HG03045 (cell line): ENCODE measurements around the gene UBQLN1.

Experiments used
- ATAC-seq: cut with Tn5 transposase; IDR thresholded peaks from one replicate; pipeline ENCODE4 v1.9.1; 2021; ENCODE audit warnings: mild to moderate bottlenecking, moderate library complexity; ENCODE audit not compliant: unreplicated experiment

UBQLN1 gene

DNA sequence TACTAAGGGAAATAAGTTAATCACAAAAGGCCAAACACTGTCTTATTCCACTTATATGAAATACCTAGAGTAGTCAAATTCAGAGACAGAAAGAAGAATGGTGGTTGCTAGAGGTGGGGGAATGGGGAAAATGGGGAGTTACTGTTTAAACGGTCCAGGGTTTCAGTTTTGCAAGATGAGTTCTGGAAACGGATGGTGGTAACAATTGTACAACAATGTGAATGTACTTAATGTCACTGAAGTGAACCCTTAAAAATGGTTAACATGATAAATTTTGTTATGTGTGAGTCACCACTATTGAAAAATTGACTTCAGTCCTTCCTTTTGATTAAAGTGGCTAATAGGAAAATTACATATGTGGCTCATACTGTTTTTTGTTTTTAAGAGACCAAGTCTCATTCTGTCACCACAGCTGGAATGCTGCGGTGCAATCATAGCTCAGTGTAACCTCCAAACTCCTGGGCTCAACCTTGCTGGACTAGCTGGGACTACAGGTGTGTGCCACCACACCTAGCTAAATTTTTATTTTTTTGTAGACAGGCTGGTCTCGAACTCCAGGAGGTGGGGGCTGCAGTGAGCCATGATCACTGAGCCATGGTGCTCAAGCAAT is 8.7 kb downstream of the UBQLN1 start:
- peak; percentile 26 for ATAC-seq

DNA sequence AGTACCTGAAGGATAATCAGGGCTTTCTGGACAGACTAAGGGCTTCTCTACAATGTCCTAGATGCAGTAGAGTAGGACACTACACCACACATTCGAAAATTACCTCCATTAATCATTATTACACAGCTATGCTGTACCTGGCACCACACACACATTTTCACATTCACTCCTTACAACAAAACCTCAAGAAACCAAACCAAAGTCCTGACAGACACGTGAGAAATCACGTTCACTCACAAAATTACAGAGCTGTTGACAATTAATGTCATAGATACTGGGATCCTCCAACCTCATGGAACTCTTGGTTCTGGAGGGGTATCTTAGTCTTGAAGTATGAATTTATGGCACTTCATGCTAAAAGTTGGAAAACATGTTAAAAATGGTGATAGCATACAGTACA is 16.3 kb downstream of the UBQLN1 start:
- ATAC-seq: no peak

DNA sequence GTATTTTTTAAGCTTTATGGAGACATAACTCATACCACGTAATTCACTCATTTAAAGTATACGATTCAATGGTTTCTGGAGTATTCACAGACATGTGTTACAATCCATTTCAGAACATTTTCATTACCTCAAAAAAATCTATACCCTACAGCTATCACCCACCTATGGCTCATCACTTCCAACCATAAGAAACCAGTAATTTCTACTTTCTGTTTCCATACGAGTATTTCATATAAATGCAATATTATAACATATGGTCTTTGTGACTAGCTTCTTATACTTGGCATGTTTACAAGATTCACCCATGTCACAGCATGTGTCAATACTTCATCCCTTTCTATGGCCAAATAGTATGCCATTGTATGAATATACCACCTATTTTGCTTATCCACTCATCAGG is 18.8 kb downstream of the UBQLN1 start:
- ATAC-seq: no peak

DNA sequence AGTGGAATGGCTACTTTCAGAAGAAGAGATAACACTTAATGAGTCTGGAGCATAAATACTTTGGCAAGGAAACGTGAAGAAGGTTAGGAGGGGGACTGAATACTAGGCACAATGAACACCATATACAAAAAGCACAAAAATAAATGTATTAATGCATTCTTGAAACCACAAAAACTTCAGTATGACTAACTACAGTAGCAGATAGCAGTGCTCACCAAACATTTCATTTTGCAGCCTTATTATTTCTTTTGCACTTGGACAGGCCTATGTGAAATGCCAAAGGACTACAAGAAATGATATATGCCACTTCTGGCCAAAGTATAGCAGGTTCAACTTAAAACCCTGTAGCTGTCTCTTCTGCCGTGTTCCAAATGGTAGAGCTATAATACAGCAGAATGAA is 26.3 kb downstream of the UBQLN1 start:
- ATAC-seq: no peak

DNA sequence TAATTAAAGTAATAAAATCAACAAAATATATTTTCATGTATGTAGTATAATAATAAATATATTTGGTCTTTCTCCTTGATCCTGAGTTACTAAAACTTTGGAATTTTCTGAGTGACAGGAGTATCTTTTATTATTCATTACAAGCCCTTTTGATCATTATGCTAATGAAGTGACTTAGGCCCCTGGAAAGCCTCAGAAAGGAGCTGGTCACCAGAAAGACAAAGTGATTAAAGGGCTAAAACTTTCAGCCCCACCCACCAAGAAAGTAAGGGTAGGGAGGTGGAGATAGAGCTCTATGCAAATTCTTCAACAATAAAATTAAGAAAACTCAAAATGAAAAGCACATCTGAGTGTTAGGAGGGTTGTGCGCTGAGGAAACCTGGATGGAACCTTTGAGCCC is 27.5 kb downstream of the UBQLN1 start:
- no peak for ATAC-seq

DNA sequence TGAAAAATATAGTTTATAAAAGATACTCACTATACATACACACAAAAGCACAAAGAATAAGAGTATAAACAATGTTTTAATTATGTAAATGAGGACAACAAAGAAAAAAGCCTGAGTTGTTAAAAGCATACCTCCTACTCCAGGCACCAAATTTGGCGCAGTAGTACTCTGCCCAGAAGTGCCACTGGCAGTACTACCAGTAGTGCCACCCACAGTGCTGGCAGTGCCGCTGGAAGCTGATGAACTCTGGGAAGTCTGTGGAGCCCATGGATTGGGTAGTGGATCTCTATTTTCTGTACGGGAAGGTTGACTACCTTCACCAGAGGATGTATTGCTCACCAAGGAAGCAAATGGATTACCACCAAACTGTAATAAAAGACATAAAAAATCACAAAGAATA is 30.2 kb downstream of the UBQLN1 start:
- no peak for ATAC-seq

DNA sequence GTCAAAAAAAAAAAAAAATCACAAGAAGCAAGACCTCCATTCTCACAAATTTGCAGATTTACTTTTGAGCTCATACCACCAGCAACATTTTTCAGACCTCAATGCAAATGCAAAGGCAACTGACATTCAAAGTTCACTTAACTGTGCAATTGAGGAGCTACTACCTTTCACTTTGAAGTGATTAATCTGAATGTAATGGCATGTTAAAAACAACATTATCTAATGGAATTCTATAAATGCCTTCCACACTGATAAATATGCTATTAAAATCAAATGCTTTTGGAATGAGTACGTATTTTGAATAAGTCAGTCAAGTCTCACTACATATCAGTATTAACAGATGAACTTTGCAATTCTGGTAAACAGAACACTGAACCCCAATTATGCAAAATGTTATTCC is 32.3 kb downstream of the UBQLN1 start:
- no peak for ATAC-seq

DNA sequence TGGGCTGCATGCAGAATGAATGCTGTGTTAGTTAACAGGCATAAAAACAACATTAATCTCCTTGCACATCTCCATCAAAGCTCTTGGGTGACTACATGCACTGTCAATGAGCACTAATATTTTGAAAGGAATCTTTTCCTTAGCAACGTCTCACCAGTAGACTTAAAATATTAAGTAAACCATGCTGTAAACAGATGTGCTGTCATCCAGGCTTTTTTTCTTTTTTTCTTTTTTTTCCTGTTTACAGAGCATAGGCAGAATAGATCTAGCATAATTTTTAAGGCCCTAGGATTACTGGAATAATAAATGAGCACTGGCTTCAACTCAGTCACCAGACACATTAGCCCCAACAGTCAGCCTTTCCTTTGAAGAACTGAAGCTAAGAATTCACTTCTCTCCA is 36.3 kb downstream of the UBQLN1 start:
- no peak for ATAC-seq

DNA sequence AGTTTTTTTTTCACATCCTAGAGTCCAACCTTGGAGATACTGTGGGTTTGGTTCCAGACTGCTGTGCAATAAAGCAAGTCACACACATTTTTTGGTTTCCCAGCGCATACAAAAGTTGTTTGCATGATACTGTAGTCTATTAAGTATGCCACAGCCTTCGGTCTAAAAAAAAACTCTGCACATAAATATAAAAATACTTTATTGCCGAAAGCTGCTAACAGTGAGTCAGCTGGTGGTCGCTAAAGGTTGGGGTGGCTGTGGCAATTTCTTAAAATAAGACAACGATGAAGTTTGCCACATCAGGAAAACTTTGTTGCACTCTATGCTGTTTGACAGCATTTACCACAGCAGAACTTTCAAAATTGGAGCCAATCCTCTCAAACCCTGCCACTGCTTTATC is 37.4 kb downstream of the UBQLN1 start:
- ATAC-seq: no peak

DNA sequence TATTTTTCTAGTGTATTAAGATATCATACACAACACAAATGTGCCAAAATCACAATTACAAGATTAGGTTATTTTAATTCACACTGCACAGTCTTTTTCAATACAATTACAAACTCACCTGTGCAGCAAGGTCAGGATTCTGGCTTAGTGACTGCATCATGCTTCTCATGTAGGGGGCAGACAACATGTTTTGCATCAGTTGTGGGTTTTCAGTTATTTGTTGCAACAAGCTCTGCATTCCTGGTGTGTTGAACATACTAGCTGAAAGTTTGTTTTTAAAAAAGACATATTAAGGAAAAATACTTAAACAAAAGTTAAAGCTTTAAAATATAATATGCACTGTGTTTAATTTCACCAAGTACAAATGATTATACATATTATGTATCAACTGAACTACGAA is 38.7 kb downstream of the UBQLN1 start:
- ATAC-seq: no peak

DNA sequence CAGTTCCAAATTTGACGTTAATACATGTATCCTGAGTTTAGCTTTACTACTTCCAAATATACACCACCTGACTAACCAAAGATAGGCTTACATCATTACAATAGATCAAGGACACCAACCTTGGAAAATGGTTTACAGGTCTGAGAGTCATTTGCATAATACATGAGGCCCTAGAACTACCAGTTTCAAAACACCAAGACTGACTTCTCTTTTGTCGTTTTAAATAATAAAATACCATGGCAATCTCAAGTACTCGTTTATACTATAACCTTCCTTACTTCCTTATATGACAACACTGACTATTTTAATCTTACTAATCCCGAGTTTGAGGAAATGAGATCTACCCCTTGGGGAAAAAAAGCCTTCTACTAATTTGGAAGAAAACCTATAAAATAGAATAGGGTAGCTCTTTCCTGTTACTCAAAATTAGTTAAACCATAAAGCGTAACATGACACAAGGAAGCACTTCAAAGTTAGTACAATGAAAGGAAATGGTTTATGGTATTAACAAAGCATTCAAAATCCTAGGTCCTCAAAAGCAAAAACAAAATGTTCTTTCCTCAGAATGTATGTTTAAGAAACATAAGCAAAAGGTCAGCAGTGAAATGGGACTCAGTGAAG is 42.1 kb downstream of the UBQLN1 start:
- peak; percentile 76 for ATAC-seq

DNA sequence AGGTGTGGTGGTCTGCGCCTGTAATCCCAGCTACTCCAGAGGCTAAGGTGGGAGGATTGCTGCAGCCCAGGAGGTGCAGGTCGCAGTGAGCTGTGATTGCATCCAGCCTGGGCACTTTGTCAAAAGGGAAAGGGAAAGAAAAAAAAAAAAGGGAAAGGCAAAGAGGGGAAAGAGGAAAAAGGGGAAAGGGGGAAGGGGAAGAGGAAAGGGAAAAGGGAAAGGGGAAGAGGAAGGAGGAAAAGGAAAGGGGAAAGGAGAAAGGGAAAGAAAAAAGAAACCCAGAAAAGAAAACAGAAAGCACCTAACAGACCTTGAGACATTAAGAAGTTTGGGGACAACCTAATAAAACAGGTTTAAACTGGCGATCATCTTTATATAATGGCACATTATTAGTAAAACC is 44.8 kb downstream of the UBQLN1 start:
- no peak for ATAC-seq

DNA sequence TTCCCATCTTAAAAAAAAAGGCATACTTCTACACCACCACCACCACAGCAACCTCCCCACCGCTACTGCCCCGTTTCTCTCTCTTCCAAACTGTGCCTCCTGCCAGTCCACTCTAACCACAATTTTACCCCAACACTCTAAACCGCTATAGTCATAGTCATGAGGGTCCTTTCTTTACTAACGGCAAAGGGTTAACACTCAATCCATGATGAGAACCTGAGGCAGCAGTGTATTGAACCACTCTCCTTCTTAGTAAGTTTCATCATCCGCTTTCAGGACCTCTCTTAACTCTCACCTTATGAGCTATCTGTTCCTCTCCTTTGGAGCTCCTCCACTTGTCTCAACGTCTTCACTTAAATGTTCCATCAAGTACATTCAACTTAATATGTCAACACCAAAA is 50.8 kb downstream of the UBQLN1 start:
- no peak for ATAC-seq

DNA sequence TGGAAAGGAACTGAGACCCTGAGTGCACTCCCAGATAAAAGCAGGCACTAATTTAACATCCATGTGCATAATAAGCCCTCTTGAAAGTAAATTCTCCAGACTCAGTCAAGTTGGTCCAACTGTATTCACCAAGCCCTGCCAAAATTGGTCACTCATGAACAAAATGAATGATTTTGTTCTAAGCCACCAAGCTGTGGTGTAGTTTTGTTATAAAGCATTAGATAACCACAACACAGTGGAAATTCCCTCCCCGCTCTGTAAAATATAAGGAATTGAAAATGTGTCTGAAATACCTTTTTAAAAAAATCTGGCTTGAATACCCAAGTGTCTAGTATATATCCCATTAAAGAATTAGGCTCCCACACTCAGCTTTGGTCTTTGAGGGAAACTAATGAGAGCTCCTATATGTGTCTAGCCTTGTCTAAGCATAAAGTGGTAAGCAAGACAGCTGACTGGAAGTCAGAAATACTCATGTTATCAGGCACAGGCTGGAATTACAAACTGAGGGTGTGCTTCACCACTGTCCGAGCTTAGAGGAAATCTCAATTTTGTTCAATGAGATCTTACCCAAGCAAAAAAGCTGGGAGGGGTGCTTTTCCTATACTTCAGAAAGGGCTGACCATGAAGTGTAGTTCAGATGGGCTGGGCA is 51.6 kb downstream of the UBQLN1 start:
- ATAC-seq: peak; percentile 63

DNA sequence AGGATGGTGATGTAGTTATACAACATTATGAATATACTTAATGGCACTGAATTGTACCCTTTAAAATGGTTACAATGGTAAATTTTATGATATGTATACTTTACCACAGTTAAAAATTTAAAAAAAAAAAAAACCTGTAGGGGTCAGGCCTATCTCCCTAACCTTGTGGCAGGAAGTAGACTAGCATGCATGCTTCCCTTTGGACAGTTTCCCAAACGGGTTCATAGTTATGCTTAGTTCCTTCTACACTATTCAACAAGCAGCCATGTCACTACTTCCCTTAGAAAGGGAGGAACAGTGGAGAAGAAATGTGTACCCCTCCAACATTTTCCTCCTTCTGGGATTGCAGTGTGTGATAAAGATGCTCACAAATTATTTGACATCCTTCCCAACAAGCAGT is 52.3 kb downstream of the UBQLN1 start:
- no peak for ATAC-seq

DNA sequence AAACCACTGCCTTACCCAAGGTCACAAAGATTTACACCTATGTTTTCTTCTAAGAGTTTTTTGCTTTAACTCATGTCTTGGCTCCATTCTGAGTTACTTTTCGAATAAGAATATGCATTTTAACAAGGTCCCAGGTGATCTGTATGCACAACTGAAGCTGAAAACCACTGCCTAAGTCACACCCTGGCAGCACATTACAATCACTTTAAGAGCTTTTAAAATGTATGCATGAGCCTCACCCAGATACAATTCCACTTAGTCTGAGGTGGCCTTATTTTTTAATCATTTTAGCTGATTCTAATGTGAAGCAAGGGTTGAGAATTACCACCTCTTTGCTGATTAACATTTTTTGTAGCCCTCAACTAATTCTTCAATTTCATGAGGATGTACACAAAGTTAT is 55.3 kb downstream of the UBQLN1 start:
- ATAC-seq: no peak

DNA sequence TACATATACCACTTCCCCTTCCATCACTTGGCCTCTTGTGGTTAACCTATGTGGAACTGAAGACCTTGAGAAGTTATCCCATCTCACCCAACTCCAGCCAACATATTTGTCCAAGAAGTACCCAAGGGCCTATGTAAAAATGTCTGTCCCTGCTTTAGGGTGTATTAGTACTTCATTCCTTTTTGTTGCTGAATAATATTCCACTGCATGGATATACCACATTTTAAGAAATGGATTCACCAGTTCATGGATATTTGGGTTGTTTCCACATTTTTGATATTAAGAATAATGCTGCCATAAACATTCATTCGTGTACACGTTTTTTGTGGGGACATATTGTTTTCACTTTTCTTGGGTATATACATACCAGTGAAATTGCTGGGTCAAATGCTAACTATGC is 56.2 kb downstream of the UBQLN1 start:
- no peak for ATAC-seq

DNA sequence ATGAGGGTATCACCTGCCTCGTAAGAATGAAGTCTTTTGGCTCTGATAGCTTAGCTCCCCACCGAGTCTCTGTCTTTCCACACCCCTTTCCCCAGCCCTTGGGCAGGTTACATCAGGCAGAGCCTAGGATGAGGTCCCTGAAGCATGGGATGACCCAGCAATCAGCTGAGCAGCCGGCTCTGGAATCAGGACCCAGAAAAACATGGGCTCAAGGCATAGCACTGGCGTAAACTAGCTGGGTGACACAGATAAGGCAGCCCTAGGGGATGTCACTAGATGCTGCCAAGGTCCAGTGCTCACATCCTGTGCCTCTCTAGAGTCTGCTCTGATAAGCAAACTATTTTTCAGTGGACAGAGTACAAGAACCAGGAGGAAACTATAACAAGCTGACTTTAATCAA is 58.2 kb downstream of the UBQLN1 start:
- ATAC-seq: no peak

DNA sequence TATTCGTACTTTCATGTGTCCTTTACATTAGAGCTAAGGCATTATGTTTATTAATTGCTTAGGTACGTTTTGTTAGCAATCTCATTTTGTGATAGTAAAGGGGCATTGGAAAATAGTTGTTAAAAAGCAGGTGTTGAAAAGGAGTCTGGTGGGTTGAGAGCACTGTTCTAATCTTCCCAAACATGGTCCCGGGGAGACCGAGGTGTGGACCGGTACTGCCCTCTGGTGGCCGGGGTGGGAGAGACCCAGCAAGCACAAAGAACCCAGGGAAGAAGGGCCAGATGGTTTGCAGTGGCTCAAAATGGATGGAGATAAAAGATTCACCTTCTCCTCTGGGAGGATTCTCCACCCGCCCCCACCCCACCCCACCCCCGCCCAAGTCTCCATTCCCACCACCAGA is 58.7 kb downstream of the UBQLN1 start:
- ATAC-seq: peak; percentile 50

DNA sequence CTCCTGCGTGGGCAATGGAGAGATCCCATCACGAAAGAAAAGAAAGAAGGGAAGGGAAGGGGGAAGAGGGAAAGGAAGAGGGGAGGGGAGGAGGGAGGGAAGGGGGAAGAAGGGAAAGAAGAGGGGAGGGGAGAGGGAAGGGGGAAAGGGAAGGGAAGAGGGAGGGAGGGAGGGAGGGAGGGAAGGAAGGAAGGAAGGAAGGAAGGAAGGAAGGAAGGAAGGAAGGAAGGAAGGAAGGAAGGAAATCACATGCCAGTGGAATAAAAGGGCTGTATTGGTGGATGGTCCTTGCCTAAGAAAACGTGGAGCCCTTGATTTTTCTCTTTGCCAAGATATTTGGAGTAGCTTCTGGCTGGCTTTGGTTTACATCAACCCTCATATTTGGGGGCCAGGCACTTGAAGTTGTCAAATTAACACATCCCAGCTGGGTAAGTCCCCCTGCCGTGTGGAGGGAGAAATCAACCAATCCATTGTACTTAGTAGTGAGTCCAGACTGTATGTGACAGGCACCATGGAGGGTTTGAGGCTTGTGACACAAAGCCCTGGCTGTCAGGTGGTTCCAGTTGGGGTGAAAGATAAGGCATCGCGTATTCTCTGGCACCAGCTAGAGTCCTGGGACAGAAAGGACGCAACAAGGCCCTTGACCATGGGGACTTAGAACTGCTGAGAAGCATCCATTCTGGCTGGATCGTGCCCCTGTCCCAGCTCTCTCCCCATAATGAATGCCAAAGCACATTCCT is 61.1 kb downstream of the UBQLN1 start:
- no peak for ATAC-seq

DNA sequence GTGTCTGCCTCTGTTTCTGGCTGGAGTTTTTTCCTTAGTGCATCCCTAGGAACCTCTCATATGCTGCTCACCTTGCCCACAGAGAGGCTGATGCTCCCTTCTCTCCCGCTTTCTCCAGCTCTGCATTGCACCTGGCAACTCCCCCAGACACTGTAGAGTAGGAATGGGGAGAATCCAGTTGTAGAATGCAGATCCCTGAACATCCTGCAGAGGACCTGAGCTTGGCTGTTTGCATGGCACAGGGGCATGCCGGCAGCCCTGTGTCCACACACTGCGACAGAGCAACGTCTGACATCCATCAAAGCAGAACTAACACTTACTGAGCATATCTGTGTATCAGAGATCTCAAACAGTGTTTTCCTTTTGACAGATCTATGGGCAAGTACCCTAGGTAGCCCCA is 65.0 kb downstream of the UBQLN1 start:
- no peak for ATAC-seq

DNA sequence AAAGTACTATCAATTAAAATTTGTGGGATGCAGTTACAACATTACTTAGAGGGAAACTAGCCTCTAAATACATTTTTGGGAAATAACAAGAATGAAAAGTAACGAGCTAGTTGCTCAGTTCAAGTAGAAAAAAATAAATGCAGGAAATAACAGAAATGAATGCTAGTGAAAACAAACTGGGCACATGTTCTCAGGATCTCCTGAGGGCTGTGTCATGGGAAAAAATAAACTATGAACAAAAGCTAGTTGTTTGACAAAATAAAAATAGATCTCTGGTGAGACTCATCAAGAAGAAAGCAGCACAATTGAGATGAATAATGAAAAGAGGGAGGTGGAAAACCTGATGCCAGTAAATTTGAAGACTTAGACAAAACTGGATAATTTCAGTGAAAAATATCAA is 68.5 kb downstream of the UBQLN1 start:
- no peak for ATAC-seq
